NCI-H1105 treated with DMSO at 0.1 percent for 48 hours (cell line): ENCODE measurements around the gene NPR2.

Source experiments
- DNase-seq: peaks from one replicate; lab custom pipeline; 2025; lab: John Stamatoyannopoulos, UW

NPR2 gene

DNA sequence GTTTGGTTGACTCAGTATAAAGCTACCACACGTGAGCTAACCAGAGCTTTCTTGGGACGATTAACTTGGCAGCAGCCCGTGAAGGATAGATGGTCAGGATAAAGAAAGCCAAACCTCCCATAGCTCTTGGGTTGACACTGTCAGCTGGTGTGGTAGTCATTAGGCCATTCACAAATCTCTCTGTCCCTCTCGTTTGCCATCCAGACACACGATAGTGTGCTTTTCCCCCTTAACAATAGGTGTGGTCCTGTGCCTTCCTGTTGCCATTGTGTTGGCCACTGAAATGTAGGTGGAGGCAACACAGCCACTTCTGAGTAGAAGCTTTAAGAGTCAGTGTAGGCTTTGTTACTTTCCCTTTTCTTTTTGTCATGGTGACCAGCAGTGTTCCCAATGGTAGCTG, 67.1 kb downstream of the NPR2 start:
- no peak for DNase-seq
